ENCODE data around the gene GOLGA8M.
"Not testable (repeated sequence)": the region's sequence is repeated elsewhere in the genome, so short reads cannot be mapped to it uniquely, and the experiment has no call there.

The GOLGA8M gene

GRCh38 chr15:28712270-28712669 lies at the start of gene GOLGA8M:
Gene GOLGA8M, minus strand, starts transcription at chr15:28712421. Its CDS starts 98 bp downstream, at chr15:28712323.
- DNase-seq (ENCODE audit: low spot score) = not testable (repeated sequence)

GRCh38 chr15:28742890-28743289 lies 30.7 kb upstream of the GOLGA8M start:
- DNase-seq (ENCODE audit: low spot score) = not testable (repeated sequence)

DNA sequence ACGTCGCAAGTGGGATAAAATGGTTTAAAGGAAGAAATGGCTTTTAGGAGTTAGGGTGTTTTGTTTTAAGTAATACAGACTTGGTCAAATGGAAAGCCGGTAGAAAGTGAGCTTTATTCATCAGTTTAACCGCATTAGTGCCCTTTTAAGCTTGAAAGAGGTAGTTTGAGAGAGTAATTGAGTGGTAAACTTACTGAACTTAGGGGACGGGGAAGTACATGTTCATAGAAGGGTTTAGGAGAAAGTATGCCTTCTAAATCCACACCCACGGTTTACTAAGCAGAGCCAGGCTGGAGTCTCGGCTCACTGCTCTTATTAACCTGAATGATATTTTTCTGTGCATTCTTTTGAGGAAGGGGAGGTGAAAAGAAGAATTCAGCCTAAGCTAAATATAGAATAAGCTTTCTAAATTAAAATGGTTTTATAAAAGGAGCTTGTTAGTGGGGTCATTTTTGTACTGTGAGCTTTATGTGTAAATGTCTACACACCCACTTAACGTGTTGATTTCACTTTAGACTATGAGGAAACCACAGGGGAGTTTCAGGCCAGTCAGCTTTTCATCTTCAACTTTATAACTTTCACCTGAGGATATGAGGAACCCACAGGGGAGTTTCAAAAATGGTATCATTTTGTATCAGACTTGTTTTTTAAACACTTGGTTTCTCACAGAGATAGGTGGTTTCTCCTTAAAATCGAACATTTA lies 26.5 kb upstream of the GOLGA8M start:
- DNase-seq (ENCODE audit: low spot score) = not testable (repeated sequence)

DNA sequence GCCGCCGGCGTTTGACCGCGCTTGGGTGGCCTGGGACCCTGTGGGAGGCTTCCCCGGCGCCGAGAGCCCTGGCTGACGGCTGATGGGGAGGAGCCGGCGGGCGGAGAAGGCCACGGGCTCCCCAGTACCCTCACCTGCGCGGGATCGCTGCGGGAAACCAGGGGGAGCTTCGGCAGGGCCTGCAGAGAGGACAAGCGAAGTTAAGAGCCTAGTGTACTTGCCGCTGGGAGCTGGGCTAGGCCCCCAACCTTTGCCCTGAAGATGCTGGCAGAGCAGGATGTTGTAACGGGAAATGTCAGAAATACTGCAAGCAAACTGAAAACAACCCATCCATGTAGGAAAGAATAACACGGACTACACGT lies 26.0 kb upstream of the GOLGA8M start:
- not testable (repeated sequence) for DNase-seq (ENCODE audit: low spot score)

GRCh38 chr15:28737521-28738199 lies 25.4 kb upstream of the GOLGA8M start:
- DNase-seq (ENCODE audit: low spot score) = peak; percentile 17

- peak; percentile 7 for DNase-seq (ENCODE audit: low spot score)
These were observed 15.8 kb upstream of the GOLGA8M start for GRCh38 chr15:28728061-28728460.

- not testable (repeated sequence) for DNase-seq (ENCODE audit: low spot score)
These were observed 14.8 kb upstream of the GOLGA8M start for GRCh38 chr15:28727026-28727425.

GRCh38 chr15:28726102-28726501 lies 13.9 kb upstream of the GOLGA8M start:
- DNase-seq (ENCODE audit: low spot score) = no peak

- no peak for DNase-seq (ENCODE audit: low spot score)
These were observed 13.3 kb upstream of the GOLGA8M start for GRCh38 chr15:28725556-28725955.

- DNase-seq (ENCODE audit: low spot score) = not testable (repeated sequence)
These were observed 11.8 kb upstream of the GOLGA8M start for GRCh38 chr15:28723986-28724385.

- not testable (repeated sequence) for DNase-seq (ENCODE audit: low spot score)
These were observed 7.4 kb upstream of the GOLGA8M start for GRCh38 chr15:28719626-28720025.

GRCh38 chr15:28718576-28718975 lies 6.4 kb upstream of the GOLGA8M start:
- not testable (repeated sequence) for DNase-seq (ENCODE audit: low spot score)

DNA sequence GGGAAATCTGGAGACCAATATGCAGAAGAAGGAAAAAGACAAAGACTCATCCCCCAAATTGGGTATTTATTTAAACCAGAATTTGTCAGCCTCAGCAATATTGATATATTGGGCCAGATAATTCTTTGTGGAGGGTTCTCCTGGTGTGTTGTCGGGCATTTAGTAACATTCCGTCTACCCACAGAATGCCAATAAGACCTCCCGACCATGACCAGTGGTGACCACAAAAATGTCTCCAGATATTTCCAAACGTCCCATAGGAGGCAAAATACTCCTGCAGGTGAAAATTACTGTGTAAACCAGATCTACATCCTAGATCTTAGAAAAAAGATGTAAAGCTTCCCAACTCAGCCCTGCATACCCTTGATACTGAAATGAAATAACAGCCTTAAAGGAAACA lies 2.0 kb upstream of the GOLGA8M start:
- DNase-seq (ENCODE audit: low spot score) = not testable (repeated sequence)

- DNase-seq (ENCODE audit: low spot score) = not testable (repeated sequence)
These were observed 8.3 kb downstream of the GOLGA8M start for GRCh38 chr15:28703927-28704326.

GRCh38 chr15:28702427-28702826 lies 9.8 kb downstream of the GOLGA8M start:
- DNase-seq (ENCODE audit: low spot score) = not testable (repeated sequence)

GRCh38 chr15:28694006-28694751 lies 18.0 kb downstream of the GOLGA8M start:
- peak; percentile 7 for DNase-seq (ENCODE audit: low spot score)

DNA sequence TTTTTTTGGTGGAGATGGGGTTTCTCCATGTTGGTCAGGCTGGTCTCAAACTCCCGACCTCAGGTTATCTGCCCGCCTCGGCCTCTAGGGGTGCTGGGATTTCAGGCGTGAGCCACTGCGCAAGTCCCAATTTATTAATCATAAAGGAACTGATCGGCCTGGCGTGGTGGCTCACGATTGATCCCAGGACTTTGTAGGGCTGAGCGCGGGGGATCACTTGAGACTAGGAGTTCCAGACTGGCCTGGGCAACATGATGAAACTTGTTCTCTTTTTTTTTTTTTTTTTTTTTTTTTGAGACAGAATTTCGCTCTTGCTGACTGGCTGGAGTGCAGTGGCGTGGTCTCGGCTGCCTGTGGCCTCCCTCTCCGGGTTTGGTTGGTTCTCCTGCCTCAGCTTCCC lies 19.2 kb downstream of the GOLGA8M start:
- not testable (repeated sequence) for DNase-seq (ENCODE audit: low spot score)

DNA sequence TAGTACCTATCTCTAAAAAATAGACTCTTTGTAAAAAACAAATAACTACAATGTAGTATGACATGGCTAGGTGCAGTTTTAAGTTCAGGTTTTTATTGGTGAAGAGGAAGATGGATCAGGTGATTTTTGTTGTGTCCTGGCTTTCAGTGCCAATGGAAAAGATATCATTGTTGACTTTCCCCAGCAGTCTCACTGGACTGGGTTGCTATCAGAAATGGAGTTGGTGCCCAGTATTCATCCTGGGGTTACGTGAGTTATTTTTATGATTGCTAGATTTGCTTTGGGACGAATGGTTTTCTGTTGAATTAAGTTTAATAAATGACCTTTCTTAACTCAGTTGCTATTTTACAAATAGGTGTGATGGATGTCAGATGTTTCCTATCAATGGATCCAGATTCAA lies 38.7 kb downstream of the GOLGA8M start:
- DNase-seq (ENCODE audit: low spot score) = not testable (repeated sequence)

DNA sequence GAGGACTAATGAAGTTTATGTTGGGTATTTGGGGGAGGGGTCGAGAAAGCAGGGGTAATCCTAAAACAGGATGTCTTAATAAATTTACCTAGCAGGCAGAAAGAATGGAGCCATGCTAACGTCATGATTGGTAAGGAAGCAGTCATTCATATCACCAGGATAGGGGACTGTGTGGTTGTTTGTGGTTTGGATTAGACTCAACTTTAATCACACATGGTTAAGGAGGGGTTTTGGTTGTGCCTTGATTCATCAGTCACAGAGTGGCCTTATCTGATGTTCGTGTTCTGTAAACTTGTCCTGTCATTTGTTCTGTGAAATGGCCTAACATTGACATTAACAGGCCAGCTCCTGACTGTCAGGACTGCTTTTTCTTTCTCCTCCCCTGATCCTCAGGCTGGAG lies 40.1 kb downstream of the GOLGA8M start:
- DNase-seq (ENCODE audit: low spot score) = not testable (repeated sequence)

DNA sequence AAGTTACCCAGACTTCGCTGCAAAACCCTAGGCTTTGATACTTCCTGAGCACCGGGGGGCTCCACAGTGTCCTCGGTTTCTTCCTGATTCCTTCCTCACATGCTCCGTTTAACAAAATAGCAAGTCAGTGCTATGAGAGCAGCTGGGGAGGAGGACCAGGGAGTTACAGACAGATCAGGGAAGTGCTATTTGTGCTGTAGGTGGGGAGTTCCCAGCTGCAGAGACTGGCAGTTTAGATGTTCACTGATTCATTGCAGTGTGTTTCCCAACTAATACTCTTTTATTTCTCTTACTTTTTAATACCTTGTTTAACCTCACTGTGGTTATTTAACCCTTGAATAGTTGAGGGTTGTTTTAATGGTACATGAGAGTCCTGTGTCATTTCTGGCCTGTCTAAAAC lies 45.8 kb downstream of the GOLGA8M start:
- DNase-seq (ENCODE audit: low spot score) = not testable (repeated sequence)

DNA sequence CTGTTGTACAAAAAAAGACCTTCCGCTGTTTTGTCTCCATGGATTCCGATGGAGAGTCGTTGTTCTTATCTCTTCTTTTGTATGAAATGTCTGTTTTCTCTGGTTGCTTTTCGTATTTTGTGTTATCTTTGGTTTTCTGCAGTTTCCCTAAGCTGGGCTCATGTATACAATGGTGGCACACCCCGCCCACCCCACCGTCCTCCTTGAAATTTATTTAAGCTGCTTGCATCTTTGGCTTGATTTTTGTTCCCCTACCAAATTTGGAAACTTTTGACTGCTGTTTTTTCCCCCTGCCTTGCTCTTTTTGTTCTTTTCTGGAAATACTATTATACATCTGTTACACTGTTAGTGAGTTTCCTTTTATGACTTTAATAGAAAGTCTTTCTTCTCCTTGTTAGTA lies 47.6 kb downstream of the GOLGA8M start:
- not testable (repeated sequence) for DNase-seq (ENCODE audit: low spot score)

GRCh38 chr15:28663717-28664116 lies 48.5 kb downstream of the GOLGA8M start:
- not testable (repeated sequence) for DNase-seq (ENCODE audit: low spot score)

- not testable (repeated sequence) for DNase-seq (ENCODE audit: low spot score)
These were observed 51.5 kb downstream of the GOLGA8M start for GRCh38 chr15:28660750-28661149.
